HG02938 (cell line): ENCODE results near the gene CNR2.
"Not testable (repeated sequence)": the region's sequence is repeated elsewhere in the genome, so short reads cannot be mapped to it uniquely, and the experiment has no call there.

Experiments used
- ATAC-seq: cut with Tn5 transposase; IDR thresholded peaks from one replicate; pipeline ENCODE4 v1.9.1; 2021; ENCODE audit warnings: mild to moderate bottlenecking, moderate library complexity; ENCODE audit not compliant: unreplicated experiment

Gene CNR2

GRCh38 chr1:23916209-23917131 lies 3.3 kb upstream of the CNR2 start:
- peak; percentile 66 for ATAC-seq

GRCh38 chr1:23915466-23915865 lies 2.3 kb upstream of the CNR2 start:
- no peak for ATAC-seq

GRCh38 chr1:23914921-23915320 lies 1.8 kb upstream of the CNR2 start:
- ATAC-seq: no peak

GRCh38 chr1:23911921-23912320 lies 1.2 kb downstream of the CNR2 start:
- no peak for ATAC-seq

- no peak for ATAC-seq
Observed at GRCh38 chr1:23910553-23911246, 2.5 kb downstream of the CNR2 start.

- ATAC-seq: no peak
Observed at GRCh38 chr1:23910144-23910543, 3.0 kb downstream of the CNR2 start.

GRCh38 chr1:23909412-23909811 lies 3.8 kb downstream of the CNR2 start:
- ATAC-seq: no peak

GRCh38 chr1:23908453-23909341 lies 4.5 kb downstream of the CNR2 start:
- no peak for ATAC-seq

- no peak for ATAC-seq
Observed at GRCh38 chr1:23906731-23907130, 6.4 kb downstream of the CNR2 start.

GRCh38 chr1:23905461-23906025 lies 7.6 kb downstream of the CNR2 start:
- ATAC-seq: no peak

GRCh38 chr1:23904748-23905357 lies 8.3 kb downstream of the CNR2 start:
- ATAC-seq: no peak

- ATAC-seq: no peak
Observed at GRCh38 chr1:23903754-23904153, 9.4 kb downstream of the CNR2 start.

GRCh38 chr1:23902321-23903278 lies 10.6 kb downstream of the CNR2 start:
- no peak for ATAC-seq

- ATAC-seq: not testable (repeated sequence)
Observed at GRCh38 chr1:23900017-23900416, 13.1 kb downstream of the CNR2 start.

GRCh38 chr1:23899070-23899469 lies 14.1 kb downstream of the CNR2 start:
- ATAC-seq: no peak

- ATAC-seq: no peak
Observed at GRCh38 chr1:23897083-23897482, 16.1 kb downstream of the CNR2 start.

- no peak for ATAC-seq
Observed at GRCh38 chr1:23896491-23896890, 16.7 kb downstream of the CNR2 start.

GRCh38 chr1:23895993-23896392 lies 17.2 kb downstream of the CNR2 start:
- no peak for ATAC-seq

- ATAC-seq: no peak
Observed at GRCh38 chr1:23895082-23895481, 18.1 kb downstream of the CNR2 start.
